Testis (tissue), 2 donors: ENCODE data around the gene AUTS2.

Experiments used
- CTCF ChIP-seq, 3 experiments: fragments of 450-650 bp in 2 of 3; fragments of 200-600 bp in 1 of 3; sonication (generic) in 1 of 3; IDR thresholded peaks; one replicate each; pipeline ENCODE4 v1.5.1; 2016 to 2019; ENCODE audit warnings: antibody characterized with exemption in 3 of 3, mild to moderate bottlenecking in 2 of 3, moderate library complexity in 1 of 3
- POLR2A ChIP-seq: fragments of 450-650 bp; IDR thresholded peaks from one replicate; pipeline ENCODE4 v1.6.1; 2017; ENCODE audit warnings: antibody characterized with exemption, mild to moderate bottlenecking, moderate library complexity

GRCh38 chr7:70288781-70289456 is 690.6 kb downstream of the AUTS2 start:
- TF ChIP-seq CTCF (IDR thresholded peaks at IDR 0.05) (no peak), POLR2A (no peak)
